DMS 273 (cell line): ENCODE measurements around the gene CTH.
"Not testable (repeated sequence)": the region's sequence is repeated elsewhere in the genome, so short reads cannot be mapped to it uniquely, and the experiment has no call there.

Source experiments
- DNase-seq: peaks from one replicate; lab custom pipeline; 2025; ENCODE audit not compliant: unreplicated experiment; lab: John Stamatoyannopoulos, UW

The CTH gene

GRCh38 chr1:70449049-70449448 lies 38.0 kb downstream of the CTH start:
- no peak for DNase-seq

- DNase-seq = not testable (repeated sequence)
Measured at GRCh38 chr1:70452164-70452939, 41.3 kb downstream of the CTH start.

- peak; percentile 12 for DNase-seq
Measured at GRCh38 chr1:70455291-70455690, 44.2 kb downstream of the CTH start.

- peak; percentile 7 for DNase-seq
Measured at GRCh38 chr1:70458131-70458530, 47.1 kb downstream of the CTH start.

GRCh38 chr1:70459496-70460225 lies 48.6 kb downstream of the CTH start:
- no peak for DNase-seq

GRCh38 chr1:70460740-70461713 lies 50.0 kb downstream of the CTH start:
- DNase-seq = not testable (repeated sequence)

GRCh38 chr1:70462611-70463010 lies 51.5 kb downstream of the CTH start:
- no peak for DNase-seq

GRCh38 chr1:70465911-70466310 lies 54.8 kb downstream of the CTH start:
- DNase-seq = no peak

GRCh38 chr1:70467531-70467930 lies 56.5 kb downstream of the CTH start:
- no peak for DNase-seq

GRCh38 chr1:70468180-70468579 lies 57.1 kb downstream of the CTH start:
- DNase-seq = no peak

GRCh38 chr1:70469184-70469583 lies 58.1 kb downstream of the CTH start:
- DNase-seq = not testable (repeated sequence)

- DNase-seq = no peak
Measured at GRCh38 chr1:70475023-70475422, 64.0 kb downstream of the CTH start.

- no peak for DNase-seq
Measured at GRCh38 chr1:70477090-70477489, 66.0 kb downstream of the CTH start.

- not testable (repeated sequence) for DNase-seq
Measured at GRCh38 chr1:70477905-70478304, 66.8 kb downstream of the CTH start.

- no peak for DNase-seq
Measured at GRCh38 chr1:70483342-70483741, 72.3 kb downstream of the CTH start.

GRCh38 chr1:70485624-70486023 lies 74.6 kb downstream of the CTH start:
- no peak for DNase-seq

GRCh38 chr1:70486676-70487458 lies 75.8 kb downstream of the CTH start:
- peak; percentile 91 for DNase-seq

GRCh38 chr1:70487459-70487815 lies 76.4 kb downstream of the CTH start:
- DNase-seq = no peak

GRCh38 chr1:70487910-70488665 lies 77.0 kb downstream of the CTH start:
- DNase-seq = peak; percentile 80
